ENCODE results near the gene SAG.

DNA sequence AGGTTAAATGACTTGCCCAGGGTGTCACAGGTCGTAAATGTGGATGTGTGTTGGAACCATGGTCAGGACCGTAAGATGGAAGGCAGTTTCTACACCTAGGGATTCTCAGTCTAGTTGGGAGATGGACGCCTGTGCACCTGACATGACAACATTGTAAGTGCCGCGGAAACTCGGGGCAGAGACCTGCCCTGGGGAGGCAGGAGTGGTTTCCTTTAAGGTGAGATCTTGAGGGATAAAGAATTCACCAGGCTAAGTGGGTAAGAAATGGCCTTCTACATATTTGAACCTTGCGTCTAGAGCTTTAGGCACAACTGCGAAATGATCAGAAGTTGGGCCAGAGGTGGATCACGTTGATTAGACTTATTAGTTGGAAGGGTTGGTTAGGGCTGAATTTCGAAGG, 48.3 kb downstream of the SAG start:
- TF ChIP-seq, protein P1, sequence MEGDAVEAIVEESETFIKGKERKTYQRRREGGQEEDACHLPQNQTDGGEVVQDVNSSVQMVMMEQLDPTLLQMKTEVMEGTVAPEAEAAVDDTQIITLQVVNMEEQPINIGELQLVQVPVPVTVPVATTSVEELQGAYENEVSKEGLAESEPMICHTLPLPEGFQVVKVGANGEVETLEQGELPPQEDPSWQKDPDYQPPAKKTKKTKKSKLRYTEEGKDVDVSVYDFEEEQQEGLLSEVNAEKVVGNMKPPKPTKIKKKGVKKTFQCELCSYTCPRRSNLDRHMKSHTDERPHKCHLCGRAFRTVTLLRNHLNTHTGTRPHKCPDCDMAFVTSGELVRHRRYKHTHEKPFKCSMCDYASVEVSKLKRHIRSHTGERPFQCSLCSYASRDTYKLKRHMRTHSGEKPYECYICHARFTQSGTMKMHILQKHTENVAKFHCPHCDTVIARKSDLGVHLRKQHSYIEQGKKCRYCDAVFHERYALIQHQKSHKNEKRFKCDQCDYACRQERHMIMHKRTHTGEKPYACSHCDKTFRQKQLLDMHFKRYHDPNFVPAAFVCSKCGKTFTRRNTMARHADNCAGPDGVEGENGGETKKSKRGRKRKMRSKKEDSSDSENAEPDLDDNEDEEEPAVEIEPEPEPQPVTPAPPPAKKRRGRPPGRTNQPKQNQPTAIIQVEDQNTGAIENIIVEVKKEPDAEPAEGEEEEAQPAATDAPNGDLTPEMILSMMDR (conservative IDR thresholded peaks at IDR 0.05; ENCODE audit: low read depth in 2 of 2) = no peak
- no peak for TF ChIP-seq JUNB (IDR thresholded peaks at IDR 0.05; ENCODE audit: unreplicated experiment)
- TF ChIP-seq EZH2phosphoT487 (IDR thresholded peaks at IDR 0.05; ENCODE audit: unreplicated experiment) = no peak
- TF ChIP-seq, protein P2, sequence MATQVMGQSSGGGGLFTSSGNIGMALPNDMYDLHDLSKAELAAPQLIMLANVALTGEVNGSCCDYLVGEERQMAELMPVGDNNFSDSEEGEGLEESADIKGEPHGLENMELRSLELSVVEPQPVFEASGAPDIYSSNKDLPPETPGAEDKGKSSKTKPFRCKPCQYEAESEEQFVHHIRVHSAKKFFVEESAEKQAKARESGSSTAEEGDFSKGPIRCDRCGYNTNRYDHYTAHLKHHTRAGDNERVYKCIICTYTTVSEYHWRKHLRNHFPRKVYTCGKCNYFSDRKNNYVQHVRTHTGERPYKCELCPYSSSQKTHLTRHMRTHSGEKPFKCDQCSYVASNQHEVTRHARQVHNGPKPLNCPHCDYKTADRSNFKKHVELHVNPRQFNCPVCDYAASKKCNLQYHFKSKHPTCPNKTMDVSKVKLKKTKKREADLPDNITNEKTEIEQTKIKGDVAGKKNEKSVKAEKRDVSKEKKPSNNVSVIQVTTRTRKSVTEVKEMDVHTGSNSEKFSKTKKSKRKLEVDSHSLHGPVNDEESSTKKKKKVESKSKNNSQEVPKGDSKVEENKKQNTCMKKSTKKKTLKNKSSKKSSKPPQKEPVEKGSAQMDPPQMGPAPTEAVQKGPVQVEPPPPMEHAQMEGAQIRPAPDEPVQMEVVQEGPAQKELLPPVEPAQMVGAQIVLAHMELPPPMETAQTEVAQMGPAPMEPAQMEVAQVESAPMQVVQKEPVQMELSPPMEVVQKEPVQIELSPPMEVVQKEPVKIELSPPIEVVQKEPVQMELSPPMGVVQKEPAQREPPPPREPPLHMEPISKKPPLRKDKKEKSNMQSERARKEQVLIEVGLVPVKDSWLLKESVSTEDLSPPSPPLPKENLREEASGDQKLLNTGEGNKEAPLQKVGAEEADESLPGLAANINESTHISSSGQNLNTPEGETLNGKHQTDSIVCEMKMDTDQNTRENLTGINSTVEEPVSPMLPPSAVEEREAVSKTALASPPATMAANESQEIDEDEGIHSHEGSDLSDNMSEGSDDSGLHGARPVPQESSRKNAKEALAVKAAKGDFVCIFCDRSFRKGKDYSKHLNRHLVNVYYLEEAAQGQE (IDR thresholded peaks at IDR 0.05; ENCODE audit: unreplicated experiment) = no peak
- TF ChIP-seq POLR2AphosphoS5 (IDR thresholded peaks at IDR 0.05; ENCODE audit: low read depth) = no peak
- no peak for TF ChIP-seq ZNF462 (CRISPR knock-in tag; IDR thresholded peaks at IDR 0.05)
- TF ChIP-seq CREB1 (CRISPR knock-in tag; IDR thresholded peaks at IDR 0.05; ENCODE audit: low read depth) = no peak
- no peak for TF ChIP-seq EZH2 (IDR thresholded peaks at IDR 0.05; ENCODE audit: low read depth, unreplicated experiment)
- no peak for TF ChIP-seq ZNF331 (CRISPR knock-in tag; IDR thresholded peaks at IDR 0.05; ENCODE audit: low read depth)
- TF ChIP-seq NANOG (IDR thresholded peaks at IDR 0.05; ENCODE audit: borderline replicate concordance) = no peak
- no peak for TF ChIP-seq ZNF114 (CRISPR knock-in tag; IDR thresholded peaks at IDR 0.05)
- TF ChIP-seq STAT1 (IDR thresholded peaks at IDR 0.05; ENCODE audit: unreplicated experiment) = no peak
